Transverse colon (tissue), 3 donors: Measurements from ENCODE around the gene IFRD1.

ENCODE experiments used
- CTCF ChIP-seq, 5 experiments: fragments of 200-600 bp in 3 of 5; fragments of 450-650 bp in 2 of 5; sonication (generic) in 3 of 5; IDR thresholded peaks; 1 replicate in 2 of 5; 2 replicates in 3 of 5; pipeline ENCODE4 v1.5.1; 2016 to 2017; ENCODE audit warnings: antibody characterized with exemption in 5 of 5, inconsistent platforms in 3 of 5, mild to moderate bottlenecking in 2 of 5, moderate library complexity in 1 of 5
- POLR2A ChIP-seq: fragments of 450-650 bp; IDR thresholded peaks from one replicate; pipeline ENCODE4 v1.6.1; 2016; ENCODE audit warnings: antibody characterized with exemption, mild to moderate bottlenecking, moderate library complexity

GRCh38 chr7:112430649-112431048 lies 19.6 kb upstream of the IFRD1 start:
- TF ChIP-seq POLR2A (no peak), CTCF (IDR thresholded peaks at IDR 0.05) (no peak)
